ELR (cell line): ENCODE measurements around the gene STK39.
A peak's percentile ranks its signal among the peaks of the same experiment; 100 is the strongest.
"Not testable (repeated sequence)": the region's sequence is repeated elsewhere in the genome, so short reads cannot be mapped to it uniquely, and the experiment has no call there.

Source experiments
- DNase-seq: peaks from one replicate; pipeline ENCODE4 v3.0.0-alpha.2; 2015; ENCODE audit warnings: low read depth

The STK39 gene

DNA sequence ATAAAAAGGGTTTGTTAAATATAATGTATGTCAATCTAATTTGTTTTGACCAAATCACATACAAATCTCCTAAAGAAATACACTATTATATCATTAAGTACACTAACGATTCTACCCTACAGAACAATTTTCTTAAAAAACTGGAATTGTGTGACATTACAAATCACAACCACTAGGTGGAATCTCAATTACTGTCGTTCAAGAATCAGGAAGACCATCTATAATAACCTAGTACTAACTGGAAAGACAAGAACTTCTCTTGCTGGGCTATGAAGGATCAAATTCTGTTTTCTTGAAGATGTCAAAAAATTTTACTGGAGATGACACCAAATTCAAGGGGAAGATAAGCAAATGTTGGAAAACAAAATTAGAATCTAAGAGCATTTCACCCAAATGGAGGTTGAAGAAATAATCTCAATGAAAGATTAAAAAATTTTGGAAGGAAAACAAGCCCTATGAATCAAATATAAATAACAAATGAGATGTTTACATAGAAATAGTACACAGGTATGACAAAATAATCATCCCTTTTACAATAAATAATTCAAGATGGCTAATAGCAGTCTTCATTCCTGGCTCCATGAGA, 110.9 kb downstream of the STK39 start:
- DNase-seq: peak; percentile 65

DNA sequence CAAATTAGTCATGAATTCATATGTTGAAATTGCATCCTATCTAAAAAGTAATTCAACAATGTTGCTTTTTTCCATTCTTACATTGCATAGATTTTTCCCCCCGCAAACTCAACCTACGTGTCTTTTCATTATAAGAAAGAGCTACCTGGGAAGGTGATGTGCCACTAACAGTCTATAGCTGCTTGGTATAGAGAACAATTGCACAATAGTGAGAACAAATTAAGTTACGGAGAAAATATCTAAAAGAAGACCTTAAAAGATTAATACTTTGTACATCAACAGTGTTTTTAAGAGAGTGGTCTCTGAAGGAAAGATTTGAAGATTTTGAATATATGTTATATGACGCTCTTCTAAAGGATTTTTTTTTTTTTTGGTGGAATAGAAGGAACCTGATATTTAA, 111.8 kb downstream of the STK39 start:
- no peak for DNase-seq

DNA sequence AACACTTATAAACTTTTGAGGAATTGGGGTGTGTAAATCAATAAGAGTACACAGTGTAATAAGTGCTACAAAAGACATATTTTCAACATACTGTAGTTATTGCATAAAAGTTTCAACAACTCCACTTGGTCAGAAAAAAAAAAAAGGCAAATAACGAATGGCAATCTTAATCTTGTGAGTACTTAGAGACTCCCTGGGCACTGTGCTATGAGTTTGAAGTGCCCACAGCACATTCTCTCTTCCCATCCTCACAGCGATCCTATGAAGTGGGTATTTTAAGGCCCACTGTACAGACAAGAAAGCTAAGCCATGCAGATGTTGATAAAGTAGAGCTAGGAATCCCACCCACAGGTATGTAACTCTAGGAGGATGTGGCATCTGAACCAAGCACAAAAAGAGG, 112.3 kb downstream of the STK39 start:
- no peak for DNase-seq

DNA sequence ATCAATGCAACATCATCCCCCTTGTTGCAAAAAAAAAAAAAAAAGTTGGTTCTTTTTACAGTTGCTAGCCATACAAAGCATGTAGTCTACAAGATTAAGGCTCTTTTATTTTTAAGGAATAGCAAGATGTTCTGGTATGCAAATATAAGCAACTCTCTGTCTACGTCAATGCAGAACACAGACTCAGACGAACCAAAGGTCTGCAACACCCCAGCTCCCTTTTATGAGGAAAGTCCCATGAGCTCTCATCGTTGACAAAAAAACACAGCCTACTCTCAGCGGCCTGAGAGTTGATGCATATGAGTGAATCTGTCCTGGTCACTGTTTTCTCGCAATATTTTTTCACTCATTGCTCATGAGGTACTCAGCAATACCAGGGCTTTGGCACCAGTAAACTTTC, 112.9 kb downstream of the STK39 start:
- no peak for DNase-seq

DNA sequence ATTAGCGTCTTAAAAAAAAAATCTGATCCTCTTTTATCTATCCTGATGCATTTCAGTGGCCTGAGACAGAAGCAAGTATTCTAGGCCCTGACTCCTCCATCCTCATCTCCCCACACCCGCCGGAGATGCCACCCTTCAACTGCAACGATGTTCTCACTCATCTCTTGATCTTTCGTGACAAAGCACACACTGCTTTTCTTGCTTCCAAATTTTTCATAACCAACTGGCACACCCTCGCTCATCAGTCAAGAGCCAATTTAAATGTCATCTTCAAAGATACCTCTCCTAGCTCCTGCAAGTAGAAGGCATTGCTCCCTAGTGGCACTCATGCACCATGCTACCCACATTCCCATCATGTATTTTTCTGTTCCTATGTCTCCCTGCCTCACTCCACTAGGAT, 115.0 kb downstream of the STK39 start:
- DNase-seq: no peak

DNA sequence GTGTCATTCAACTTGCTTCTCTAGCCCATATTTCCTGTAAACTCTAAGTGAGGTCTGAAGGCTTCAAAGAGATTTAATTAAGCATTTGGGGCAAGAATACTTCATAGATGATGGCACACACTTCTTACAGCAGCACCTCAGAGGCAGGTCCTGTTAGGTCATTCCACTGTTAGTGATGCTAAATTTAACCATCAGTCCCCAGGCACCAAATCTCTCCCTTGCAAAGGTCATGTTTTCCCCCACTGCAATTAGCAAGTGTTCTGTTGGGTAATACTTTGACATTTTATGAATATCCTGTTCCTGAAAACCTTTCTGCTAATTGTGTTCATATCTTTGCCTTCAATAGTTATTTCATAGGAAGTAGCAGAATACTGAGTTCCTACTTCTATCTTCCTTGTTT, 117.0 kb downstream of the STK39 start:
- DNase-seq: no peak

DNA sequence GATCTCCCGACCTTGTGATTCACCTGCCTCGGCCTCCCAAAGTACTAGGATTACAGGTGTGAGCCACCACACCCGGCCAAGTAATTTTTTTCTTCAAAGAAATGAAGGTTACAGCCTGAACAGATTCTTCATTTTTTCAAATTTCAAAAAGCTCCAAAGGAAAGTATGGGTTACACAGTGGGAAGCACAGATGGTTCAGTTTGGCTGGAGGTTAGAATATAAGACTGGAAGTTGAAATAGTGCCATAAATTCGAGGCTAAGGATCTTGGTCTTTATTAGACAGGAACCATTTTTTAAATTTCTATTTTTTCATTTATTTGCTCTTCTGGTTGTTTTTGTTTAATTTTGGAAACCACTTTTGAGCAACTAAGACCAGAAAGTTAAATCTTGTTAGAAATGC, 120.0 kb downstream of the STK39 start:
- no peak for DNase-seq

DNA sequence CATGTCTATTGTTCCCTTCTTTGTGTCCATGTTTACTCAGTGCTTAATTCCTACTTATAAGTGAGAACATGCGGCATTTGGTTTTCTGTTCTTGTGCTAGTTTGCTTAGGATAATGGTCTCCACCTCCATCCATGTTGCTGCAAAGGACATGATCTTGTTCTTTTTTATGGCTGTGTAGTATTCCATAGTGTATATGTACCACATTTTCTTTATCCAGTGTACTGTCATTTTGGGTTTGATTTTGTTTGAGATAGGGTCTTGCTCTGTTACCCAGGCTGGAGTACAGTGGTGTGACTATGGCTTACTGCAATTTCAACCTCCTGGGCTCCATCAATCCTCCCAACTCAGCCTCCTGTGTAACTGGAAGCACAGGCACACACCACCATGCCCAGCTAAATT, 125.2 kb downstream of the STK39 start:
- not testable (repeated sequence) for DNase-seq

DNA sequence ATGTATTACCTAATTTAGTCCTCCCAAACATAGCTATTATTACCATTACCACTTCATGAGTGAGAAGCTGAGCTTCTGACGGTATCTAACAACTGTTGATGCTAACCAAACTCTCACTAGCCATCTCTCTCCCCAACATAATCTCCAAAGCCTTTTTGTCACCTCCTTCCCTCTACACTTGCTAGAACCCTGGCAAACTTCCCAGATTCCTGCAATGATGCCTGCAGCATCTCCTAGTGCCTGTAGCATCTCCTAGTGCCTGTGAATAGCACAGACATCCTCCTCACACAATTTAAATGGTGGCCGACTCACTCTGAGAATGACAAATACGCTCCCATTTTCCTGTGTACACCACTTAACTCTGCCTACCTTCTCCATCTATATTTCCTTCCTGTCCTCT, 126.7 kb downstream of the STK39 start:
- peak; percentile 38 for DNase-seq

DNA sequence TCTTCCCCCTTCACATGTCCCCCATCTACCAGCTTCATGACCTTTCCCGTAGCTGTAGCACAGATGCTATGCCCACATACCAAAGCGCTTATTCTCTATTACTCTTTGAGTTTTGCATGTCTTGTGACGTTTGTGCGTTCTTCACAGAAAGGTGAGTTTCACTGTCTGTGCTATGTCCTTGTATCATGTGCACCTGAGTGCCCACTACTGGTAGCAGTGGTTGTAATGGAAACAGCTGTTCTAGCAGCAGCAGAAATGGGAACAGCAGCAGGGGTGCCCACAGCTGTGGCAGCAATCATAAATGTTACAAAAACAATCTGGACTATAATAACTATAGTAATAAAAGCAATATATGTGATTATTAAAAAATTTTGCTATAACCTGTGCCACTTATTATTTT, 127.1 kb downstream of the STK39 start:
- DNase-seq: no peak

DNA sequence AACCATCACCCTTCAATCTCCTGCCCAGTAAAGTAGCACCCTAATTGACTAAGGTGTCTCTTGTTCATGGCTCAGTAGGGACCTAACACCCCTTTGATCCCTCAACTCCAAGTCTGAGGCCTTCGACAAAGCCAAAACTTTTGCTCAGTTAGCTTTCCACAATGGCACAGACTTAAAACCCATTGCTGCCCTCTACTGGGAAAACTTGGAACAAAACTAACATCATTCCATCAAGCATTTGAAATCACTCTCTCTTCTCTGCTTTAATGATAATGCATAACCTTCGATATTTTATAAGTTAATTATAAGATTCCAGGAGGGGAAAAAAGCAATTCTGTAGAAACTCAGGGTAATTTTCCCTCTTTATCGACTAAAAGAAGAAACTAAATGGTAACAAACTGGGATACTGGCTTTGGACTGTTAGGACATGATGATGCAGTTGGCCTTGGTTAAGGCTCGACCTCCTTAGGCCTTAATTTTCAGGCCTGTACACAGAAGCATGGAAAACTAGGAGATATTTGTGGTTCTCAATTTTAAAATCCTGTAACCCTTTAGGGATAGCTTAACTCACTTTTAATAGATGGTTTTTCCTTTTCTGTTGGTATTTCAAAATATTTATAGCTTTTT, 127.8 kb downstream of the STK39 start:
- DNase-seq: peak; percentile 74

DNA sequence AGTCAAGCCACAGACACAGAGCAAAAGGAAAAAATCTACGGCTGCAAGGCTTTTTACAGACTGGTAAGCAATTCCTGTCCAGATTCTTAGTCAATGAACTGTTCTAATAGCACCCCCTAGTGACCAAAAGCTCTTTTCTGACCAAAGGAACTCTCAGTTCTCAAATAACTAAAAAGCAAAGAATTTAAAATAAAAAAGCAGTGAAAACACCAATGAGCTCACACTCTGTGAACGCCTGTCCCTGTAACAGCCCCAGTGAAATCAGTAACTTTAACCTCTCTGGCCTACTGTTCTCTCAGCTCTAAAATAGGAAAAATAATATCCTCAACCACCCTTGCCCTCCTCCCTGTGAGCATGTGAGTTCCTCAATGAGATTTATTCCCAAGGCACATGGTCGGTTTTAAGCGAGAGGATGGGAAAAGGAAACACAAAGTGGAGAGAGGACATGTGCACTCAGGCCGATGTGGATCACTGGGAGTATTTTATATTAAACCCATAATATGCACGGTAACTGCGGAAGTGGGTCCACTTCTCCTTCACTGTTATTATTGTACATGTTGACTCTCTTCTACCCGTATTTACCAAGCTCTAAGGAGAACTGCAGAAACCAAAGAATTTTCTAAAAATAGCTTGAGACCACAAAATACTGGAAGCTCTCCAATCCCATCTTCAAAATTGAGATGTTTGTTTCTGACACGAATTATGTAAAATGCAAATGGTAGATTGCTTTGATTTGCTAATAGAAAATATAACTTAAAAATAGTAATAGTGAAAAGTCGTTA, 128.5 kb downstream of the STK39 start:
- DNase-seq: peak; percentile 81

DNA sequence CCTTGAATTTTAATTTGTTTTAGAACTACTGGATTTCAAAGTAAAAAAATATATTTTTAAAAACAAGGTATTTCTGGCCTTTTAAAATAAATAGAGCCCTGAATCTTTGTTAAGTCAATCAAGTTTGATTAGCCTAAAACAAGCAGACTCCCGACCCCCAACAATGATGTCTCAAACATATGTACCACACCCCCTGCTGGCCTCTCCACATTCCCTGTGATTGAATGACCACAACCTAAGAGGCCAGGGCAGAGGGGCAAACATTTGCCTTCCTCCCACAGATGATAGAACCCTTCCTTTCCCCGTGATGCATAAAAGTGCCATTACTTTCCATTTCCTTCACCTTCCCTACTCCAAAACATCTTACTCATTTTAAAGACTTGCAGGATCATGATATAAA, 130.9 kb downstream of the STK39 start:
- DNase-seq: peak; percentile 15

DNA sequence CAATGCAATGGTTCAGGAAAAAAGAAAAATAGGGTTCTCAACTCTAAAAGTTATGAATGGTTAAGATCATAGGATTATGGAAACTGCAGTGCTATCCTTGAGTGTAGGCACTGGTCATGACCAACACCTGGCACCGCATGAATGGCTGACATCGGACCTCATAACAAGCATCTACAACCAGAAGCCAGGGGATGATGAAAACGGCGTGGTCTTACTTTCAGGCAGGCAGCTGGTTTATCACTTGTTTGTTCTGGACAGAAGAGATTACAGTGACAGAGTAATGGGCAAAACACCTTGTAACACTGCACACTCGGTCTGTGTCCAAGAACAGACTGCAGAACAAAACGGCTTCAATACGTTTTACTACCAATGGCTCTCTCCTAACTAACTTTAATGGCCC, 132.8 kb downstream of the STK39 start:
- no peak for DNase-seq

DNA sequence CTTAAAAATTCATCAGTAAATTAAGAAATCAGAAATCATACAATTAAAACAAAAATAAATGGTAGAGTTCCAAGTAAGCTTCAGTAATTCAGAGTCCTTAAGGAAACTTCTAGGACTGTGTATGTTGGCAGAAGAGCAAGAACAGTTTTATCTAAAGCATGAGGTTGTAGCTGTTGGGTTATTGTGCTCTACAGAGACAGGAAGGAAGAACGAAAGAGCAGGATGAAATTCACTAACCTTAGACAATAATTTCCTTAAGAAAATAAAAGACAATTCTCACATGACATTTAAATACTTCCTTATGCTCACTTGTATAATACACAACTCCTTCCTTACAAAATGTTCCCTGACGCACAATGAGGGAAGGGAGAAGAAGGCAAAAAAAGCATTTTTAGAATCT, 133.4 kb downstream of the STK39 start:
- DNase-seq: no peak

DNA sequence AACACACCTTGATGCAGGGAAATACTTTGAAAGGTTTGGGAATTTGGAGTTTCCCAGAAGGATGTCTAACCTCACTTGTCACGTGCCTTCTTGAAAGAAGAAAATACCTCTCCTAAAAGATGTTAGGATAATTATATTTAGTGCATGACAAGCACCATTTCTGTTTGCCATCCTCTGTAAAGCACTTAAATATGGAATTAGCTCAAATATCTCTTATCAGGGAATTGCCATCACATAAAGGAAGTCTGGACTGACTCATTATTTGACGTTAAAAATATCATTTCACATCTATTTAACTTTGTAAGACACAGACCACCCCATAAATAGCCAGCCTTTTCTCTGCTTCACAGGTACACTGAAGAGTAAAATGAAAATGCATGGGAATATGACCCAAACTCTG, 140.1 kb downstream of the STK39 start:
- no peak for DNase-seq

DNA sequence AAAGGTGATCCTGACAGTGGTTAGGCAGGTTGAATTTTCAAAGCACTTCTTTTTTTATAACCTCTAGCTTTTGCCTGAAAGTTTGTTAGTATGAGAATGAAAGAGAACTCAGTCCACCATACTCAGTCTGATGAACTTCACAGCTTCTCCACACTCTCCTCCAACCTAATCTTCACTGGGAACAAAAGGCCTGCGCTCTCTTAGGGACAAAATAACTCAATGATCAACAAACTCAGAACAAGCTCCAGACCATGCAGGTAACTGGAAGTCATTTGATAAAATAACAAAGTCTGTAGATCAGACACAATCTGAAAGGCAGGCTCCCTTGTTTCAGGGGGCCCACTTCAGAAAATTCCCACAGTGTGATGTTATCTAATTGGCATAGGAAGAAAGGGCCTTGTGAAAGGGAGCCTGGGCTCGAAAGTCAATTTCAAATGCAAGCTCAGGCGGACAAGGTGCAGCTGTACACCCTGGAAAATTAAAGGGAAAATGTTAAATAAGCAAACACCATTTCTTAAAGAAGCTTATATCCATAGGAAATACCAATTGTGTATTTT, 142.2 kb downstream of the STK39 start:
- no peak for DNase-seq

DNA sequence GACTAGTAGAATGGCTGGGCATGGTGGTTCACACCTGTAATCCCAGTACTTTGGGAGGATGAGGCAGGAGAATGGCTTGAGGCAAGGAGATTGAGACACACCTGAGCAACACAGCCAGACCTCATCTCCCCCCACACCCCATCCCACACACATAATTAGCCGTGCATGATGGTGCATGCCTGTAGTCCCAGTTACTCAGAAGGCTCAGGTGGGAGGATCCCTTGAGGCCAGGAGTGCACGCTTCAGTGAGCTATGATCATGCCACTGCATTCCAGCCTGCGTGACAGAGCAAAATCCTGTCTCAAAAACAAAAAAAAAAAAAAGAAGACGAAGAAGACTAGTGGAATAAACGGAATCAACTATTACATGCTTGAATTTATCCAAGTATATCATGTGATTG, 150.0 kb downstream of the STK39 start:
- no peak for DNase-seq

DNA sequence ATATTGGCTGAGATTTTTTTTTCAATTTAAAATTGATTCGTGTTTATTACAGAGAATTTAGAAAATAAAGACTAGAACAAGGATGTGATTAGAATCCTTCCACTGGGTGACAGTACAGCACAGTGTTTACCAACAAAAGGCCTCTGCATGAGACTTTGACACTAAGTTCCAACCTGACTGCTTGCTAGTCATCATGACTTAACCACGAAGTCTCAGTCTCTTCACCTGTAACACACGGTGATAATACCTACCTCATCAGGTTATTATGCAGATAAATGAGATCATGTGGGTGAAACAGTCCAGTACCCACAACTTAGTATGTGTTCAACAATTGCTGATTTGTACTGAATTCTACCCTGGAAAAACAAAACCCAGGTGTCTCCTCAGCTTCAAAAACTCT, 151.2 kb downstream of the STK39 start:
- no peak for DNase-seq

DNA sequence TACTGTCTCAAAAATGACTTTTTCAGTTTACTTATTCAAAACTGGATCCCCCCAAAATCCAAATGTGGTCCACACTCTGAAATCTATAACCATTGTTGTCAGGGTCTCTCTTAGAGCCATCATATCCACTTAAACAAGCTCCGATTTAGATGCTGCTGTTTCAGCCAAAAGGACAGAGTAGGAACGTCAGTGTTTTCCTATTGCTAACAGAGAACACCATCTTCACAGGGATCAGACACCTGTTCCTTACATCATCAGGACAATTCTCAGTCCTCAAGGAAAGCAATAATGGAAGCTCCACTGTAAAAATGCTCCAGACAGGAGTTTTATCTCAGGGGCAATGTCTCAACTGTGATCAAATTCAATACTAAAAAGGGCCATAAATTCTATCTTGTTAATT, 155.4 kb downstream of the STK39 start:
- DNase-seq: no peak

DNA sequence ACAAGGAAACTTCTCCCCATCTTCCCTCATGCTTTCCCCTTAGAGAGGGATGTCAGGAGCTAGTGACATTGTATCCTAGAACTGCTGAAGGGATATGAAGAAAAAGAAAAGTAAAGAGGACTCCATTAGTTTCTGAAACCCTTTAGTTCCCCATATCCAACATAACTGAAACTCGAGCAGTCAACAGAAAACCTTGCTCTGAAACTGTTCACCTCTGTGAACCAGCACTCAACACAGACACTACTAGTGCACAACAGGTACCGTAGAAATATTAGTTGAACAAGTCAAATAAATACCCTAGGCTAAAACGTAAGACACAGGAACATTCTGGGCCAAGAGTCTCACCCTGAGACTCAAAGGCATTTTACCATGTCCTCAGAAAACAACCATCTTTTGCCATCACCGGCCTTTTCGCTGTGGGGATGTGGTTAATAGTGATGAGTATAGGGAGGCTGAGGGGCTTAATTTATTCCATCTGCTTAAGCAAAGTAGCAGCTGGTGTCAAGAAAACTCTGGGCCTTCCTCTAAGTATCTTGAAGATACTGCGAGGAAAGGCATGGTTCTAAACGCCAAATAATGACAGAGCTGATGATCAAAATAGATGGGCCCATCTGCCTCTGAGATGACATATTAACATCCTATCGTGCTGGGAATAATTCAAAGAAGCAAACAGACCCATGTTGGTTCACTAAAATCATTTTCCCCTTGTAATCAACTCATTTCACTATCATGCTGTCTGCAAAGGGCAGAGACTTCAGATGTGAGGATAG, 156.8 kb downstream of the STK39 start:
- no peak for DNase-seq

DNA sequence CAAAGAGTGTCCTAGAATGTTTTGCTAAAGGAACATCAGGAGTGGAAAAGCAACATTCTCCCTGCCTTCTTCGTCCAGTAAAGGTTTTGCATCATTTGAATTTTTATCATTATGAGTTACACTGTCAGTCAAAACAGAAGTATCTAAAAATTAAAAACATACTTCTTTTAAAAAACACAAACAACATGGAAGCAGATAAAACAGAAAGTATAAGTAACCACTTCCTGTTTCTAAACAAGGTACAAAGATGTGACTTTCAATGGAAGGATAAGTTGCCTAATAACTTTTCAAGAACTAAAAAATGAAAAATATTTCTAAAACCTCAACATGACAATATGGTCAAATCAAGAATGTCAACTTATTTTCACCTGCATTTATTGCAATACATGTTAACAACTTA, 158.2 kb downstream of the STK39 start:
- no peak for DNase-seq

DNA sequence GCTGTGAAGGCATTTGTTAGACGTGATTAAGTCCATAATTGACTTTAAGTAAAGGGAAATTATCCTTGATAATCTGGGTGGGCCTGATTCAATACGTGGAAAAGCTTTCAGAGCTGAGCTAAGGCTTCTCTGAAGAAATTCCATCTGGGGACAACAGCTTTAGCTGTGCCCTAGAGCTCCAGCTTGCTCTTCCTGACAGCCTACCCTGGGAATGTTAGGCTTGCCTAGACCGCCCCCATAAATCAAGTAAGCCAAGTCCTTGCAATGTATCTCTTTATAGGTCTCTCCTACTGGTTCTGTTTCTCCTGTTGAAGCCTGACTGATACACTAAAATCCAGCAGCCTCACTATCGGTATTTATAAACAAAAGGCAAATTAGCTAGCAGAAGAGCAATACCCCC, 160.0 kb downstream of the STK39 start:
- no peak for DNase-seq
